D721Med (cell line): ENCODE measurements around the gene CCNL1.
A peak's percentile ranks its signal among the peaks of the same experiment; 100 is the strongest.

Experiments used
- DNase-seq: peaks from one replicate; pipeline ENCODE4 v3.0.0; 2011; ENCODE audit warnings: low spot score; ENCODE audit not compliant: insufficient read length
- FAIRE-seq: peaks from 2 replicates; lab custom pipeline; 2011; peaks lifted over from hg19 to GRCh38; lab: Jason Lieb, UNC
- TF ChIP-seq, protein P1 (sequence below): IDR thresholded peaks from 2 replicates; pipeline ENCODE4 v1.5.1; 2012; ENCODE audit warnings: mild to moderate bottlenecking, control low read depth; ENCODE audit not compliant: insufficient read depth; ENCODE audit errors: missing control alignments

CCNL1 gene

GRCh38 chr3:157132341-157132740, 27.6 kb downstream of the CCNL1 start:
- TF ChIP-seq, protein P1, sequence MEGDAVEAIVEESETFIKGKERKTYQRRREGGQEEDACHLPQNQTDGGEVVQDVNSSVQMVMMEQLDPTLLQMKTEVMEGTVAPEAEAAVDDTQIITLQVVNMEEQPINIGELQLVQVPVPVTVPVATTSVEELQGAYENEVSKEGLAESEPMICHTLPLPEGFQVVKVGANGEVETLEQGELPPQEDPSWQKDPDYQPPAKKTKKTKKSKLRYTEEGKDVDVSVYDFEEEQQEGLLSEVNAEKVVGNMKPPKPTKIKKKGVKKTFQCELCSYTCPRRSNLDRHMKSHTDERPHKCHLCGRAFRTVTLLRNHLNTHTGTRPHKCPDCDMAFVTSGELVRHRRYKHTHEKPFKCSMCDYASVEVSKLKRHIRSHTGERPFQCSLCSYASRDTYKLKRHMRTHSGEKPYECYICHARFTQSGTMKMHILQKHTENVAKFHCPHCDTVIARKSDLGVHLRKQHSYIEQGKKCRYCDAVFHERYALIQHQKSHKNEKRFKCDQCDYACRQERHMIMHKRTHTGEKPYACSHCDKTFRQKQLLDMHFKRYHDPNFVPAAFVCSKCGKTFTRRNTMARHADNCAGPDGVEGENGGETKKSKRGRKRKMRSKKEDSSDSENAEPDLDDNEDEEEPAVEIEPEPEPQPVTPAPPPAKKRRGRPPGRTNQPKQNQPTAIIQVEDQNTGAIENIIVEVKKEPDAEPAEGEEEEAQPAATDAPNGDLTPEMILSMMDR: no peak
- DNase-seq (no peak), FAIRE-seq (no peak)

DNA sequence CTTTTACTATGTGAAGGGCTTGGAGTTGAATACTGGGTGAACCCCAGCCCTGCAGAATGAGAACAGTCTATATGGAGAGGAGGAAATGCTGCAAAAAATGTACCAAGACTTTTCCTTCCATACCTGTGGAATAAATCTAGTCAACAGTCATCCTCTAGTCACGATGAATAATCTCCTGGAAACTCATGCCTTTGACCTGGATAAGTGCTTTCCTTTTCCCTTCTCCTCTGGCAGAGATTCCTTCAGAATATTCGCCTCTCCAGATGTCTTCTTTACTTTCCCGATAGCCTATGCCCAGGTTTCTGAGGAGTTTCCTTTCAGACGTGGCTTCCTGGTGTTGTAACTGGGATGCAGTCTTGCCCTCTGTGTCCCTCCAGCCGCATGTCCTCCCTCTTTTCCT, 28.1 kb downstream of the CCNL1 start:
- DNase-seq (no peak), FAIRE-seq (no peak)
- TF ChIP-seq, protein P1: no peak

- peak; percentile 47 for DNase-seq
- FAIRE-seq: no peak
Measured at GRCh38 chr3:157130467-157131251, 29.3 kb downstream of the CCNL1 start.

DNA sequence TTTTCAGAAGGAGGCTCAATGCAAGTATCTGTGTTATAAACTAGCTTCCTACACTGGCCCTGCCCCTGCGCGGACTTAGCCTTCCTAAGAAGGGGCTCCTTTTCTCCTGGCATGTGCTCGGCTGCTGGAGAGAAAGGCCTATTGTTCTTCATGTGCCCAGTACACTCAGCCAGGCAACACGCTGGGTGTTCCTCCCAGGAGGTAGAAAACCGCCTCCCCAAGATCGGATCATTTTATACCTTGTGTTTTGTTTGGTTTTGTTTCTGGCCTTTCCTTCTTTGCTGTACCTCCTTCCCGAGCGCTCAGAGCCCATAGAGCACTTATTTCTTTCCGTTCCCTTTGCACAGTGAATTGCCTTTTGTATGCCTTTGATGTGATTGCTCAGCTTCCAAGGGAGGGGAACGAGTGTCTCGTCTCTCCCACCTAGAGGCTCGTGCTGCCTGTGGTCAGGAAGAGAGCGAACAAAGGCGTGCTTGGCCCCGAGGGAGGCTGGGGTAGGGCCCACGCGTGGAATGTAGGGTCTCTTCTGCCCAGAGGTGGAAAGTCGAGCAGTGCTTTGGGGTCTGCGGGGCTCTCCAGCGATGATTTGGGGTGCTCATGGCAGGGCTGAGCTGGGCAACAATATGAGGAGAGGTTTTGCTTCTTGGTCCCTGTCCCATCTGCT, 30.0 kb downstream of the CCNL1 start:
- FAIRE-seq (no peak), DNase-seq (no peak)
- TF ChIP-seq, protein P1: no peak

More at GRCh38 chr3:157130467-157131251, 29.3 kb downstream of the CCNL1 start:
- TF ChIP-seq, protein P1: peak; percentile 72

DNA sequence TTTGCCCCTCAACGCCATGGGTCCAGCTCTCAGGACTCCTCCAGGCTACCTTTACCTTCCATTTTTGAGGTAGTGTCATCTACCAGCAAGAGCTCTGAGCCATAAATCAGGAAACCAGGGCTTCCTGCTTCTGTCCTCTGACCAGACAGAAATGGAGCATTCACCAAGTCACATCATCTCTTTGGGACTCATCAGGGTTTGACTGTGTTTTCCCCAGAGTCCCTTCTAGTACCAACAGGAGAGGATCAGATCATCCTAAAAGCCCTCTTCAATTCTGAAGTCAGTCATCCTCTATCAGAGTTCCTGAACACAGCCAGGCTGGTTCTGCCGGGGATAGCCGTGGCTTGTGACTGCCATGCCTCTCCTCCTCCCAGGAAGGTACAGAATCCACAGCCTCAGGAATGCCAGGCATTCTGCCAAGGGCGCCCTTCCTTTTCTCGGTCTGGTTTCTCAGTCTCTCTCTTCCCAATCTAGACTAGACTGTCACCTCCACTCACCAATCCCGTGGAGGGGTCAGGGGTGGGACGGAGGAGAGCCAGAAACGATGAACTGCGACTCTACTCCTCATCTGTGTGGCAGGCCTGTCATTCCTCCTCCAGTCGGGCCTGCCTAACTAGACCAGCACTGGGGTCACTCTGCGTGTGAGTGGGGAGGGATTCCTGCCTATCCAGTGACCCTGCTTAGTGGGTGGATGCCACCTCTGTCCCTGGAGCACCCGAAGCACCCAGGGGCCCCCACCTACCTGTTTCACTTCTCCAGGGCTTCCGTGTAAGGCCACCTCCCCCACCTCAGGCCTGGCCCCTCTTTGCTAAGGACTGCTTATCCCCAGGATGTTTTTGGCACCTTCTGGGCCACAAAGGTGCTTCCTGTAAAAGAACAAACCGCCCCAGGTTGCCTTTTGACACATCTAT, 30.9 kb downstream of the CCNL1 start:
- DNase-seq: no peak
- TF ChIP-seq, protein P1: no peak
- no peak for FAIRE-seq

GRCh38 chr3:157127831-157128767, 31.8 kb downstream of the CCNL1 start:
- FAIRE-seq: no peak
- no peak for DNase-seq
- TF ChIP-seq, protein P1: no peak
